GM04504 (cell line): Measurements from ENCODE around the gene GALNT13.
"Not testable (repeated sequence)": the region's sequence is repeated elsewhere in the genome, so short reads cannot be mapped to it uniquely, and the experiment has no call there.

ENCODE experiments used
- DNase-seq: peaks from one replicate; pipeline ENCODE4 v3.0.0-alpha.2; 2012; ENCODE audit warnings: low read depth

The GALNT13 gene

DNA sequence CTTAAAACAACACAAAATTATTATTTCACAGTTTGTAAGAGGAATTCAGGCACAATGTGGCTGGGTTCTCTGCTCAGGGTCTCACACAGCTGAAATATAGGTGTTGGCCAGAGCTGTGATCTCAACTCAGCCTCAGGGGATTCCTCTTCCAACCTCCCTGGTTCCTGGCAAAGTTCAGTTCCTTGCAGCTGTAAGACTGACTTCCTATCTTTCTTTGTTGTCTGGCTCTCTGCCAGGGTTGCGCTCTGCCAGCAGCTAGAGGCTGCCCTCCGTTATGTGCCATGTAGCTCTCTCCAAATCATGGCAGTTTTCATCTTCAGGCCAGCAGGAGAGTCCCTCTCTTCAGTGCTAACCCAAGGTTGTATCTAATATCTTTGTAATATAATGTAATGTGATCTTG is 554.3 kb downstream of the GALNT13 start:
- no peak for DNase-seq

DNA sequence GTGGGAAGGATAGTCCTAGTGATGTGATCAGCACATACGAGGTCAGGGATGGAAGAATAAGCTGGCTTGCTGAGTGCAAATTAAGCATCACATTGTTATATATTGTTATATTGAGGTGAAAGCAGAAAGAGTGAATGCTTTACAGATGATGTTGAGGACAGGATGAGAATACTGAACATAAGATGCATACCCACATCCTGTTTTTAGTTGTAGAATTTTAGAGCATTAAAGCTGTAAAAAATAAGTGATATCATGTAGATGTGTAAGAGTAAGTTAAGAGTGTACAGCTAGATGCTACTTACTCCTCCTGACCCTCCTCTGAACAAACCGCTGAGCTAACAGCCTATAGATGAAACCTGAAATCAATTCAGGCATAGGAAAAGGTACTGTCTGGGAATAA is 555.7 kb downstream of the GALNT13 start:
- DNase-seq = no peak

DNA sequence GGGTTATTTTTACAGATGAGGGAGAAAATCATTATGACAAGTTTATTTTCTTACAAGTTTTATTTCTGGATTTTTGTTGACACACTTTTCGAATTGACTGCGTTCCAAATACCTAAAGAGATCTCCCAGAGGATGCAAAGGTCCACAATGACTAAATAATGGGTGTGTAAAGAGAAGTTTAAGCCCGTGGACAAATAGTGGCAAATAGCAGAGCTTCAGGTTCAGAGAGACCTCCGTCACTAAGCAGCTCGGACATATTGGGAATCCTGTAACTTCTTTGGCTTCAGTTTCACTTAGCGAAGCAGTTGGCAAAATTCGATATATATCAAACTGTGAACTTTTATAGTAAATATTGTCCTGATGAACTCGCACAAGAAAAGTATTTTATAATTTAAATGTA is 556.3 kb downstream of the GALNT13 start:
- DNase-seq = no peak

DNA sequence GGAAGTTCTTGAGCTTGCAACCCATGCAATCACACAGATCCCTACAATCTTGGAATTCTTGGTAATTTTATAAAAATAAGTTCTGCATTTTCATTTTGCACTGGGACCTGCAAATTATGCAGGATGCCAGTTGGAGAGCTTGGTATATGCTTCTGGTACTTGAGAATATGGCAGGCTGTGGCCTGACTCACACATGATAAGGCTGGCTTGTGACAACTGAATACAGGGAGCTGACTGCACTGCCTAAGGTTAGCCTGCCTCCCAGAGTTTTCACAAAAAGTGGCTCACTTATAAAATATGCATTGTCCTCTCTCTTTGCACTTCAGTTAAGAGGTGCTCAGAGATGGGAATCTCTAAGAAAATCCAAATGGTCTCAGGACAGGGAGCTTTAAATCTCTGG is 561.3 kb downstream of the GALNT13 start:
- no peak for DNase-seq

DNA sequence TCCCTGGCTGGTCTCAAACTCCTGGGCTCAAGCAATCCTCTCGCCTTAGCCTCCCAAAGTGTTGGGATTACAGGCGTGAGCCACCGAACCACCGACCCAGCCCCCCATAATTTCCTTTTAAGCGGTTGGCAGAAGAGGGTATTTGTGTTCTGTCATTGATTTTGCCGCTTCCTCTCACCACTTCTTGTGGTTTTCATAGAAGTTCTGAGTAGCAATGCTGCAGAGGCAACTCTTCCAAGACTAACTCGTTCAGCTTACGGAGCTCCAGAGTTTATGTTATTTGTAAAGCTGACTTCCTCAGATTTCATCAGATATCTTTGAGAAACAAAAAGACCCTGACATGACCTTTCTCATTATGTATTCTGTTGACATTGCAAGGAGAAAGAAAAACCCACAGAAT is 565.4 kb downstream of the GALNT13 start:
- DNase-seq = no peak

DNA sequence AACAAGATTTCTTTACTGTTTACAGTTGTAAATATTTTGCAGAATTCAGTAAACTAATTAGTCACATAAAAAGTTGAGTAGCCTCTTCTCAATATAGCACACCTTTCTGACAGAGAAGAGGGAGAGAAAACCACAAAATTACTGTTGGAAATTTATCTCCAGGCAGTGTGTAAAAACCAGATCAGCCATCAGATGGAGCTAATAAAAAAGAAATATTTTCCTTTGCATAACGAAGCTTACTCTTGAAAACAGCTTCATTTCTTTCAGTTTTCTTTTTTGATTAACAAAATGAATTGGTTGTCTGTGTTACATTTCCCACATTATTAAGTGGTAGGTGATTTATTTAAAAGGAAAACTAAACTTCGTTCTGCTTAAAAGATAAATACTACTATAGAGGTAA is 567.4 kb downstream of the GALNT13 start:
- DNase-seq = no peak

DNA sequence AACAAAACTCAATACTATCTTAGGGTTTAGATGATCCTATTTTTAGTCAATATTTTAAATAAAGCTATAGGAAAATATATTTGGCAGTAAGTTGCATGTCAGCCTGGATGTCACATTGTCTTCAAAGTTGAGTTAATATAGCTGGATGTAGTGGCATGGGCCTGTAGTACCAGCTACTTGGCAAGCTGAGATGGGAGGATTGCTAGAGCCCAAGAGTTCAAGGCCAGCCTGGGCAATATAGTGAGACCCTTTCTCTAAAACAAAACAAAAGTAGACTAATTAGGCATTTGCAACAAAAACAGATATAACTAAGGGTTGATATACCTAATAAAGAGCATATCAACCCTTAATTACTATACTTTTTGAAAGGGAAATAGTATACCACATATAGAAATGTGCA is 572.2 kb downstream of the GALNT13 start:
- no peak for DNase-seq

DNA sequence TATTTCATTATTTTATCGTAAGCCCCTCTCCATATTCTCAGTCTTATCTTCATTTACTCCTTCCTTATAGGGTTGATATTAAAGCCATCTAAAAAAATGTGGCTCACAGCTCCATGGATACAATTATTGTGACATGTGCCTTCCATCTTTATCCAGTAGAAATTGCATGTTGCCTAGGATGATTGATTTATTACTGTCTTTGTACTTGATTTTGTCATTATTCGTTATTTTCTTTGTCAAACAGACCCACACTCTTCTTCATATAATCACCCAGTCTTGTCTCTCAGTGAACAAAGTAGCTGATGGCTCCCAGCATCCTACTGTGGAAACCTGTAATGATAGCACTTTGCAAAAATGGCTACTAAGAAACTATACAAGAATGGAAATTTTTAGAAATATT is 574.6 kb downstream of the GALNT13 start:
- DNase-seq = no peak

DNA sequence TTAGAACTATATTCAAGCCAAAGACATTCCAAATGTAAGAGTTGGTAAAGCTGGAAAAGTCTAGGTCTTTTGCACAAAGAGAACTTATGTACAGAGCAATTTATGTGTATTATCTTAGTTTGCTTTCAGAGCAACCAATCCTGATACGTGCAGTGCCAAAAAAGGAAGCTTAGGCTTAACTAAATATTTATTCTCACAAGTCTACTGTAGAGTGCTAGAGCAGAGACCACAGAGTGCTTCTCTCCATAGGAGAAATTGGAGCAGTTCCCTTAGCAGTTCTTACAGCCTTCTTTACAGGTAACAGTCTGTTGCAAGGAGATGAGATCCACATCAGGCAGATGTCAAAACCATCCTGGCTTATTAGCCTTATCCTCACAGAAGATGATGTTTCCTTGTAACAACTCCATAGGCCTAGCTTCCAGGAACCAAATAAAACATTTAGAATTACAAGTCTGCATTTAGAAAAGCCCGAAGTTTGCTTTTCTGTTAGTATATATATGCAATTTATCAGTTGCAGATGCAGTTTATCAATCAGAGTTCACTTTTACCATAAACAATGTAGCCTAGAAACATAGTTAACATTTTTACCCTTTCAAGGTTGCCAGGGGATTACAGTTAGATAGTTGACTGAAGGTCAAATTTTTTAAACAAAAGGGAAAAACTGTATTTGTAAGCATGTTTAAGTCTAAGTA is 576.2 kb downstream of the GALNT13 start:
- no peak for DNase-seq

DNA sequence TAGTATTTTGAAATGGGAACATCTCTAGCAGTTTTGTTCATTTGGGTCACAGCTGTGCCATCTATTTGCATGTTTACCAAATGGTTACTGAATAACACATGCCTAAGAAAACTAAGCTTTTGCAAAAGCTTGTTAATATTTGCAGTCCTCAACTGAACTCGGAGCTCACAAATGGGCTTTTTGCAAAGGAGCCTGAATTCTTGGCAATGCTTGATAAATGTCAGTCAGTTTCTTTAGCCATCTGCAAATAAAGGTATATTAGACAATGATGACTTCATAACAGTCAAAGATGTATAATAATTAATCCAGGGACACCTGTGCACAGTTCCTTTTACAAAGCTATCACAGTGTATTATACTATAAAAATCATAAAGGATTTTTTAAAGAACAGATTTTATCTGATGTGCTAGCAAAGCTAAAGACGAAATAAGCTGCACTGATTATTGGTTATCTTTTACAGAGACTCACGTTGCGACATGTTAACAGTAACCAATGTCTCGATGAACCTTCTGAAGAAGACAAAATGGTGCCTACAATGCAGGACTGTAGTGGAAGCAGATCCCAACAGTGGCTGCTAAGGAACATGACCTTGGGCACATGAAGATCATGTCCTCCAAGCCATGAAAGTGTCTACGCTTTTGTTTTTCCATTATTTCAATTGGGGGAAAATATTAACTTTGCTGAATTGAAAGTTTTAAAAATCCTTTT is 578.4 kb downstream of the GALNT13 start:
- DNase-seq = no peak

DNA sequence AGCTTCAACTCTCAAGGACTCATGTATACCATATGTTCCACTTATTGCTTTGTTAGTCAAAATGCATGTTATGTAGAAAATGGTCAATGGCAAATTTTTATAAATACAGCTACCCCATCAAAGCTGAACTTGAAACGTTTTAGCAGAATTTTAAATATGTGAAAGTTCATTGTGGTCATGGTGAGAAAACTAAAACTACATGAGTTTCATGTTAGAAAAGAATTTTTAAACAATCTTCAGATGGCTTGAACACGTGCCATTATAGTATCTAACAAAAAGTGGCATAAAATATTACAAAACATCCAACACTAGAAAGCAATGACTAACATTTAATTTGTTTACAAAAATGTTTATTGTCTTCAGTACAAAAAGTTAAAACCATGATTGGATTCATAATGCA is 580.7 kb downstream of the GALNT13 start:
- no peak for DNase-seq

DNA sequence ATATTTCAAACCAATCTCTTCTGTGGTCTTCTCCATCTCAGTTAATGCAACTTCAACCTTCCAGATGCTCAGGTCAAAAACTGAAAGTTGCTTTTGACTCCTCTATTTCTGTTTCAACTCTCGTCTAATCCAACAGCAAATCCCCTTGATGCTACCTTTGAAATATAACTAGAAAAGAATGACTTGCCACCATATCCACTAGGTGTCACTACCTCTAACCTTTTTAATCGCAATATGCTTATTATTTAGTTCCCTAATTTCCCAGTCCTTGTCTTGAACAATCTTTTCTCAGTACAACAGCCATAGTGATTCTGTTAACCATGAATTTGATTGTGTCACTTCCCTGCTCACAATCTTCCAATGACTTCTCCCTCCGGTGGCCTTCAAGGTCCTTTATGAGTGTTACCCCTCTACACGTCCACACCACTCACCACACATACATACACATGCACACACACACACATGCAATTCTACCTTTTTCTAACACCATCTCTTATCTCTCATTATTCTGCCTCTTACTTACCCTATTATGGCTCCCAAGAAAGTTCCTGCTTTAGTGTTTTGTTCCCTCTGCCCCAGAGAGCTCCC is 581.3 kb downstream of the GALNT13 start:
- DNase-seq = no peak

DNA sequence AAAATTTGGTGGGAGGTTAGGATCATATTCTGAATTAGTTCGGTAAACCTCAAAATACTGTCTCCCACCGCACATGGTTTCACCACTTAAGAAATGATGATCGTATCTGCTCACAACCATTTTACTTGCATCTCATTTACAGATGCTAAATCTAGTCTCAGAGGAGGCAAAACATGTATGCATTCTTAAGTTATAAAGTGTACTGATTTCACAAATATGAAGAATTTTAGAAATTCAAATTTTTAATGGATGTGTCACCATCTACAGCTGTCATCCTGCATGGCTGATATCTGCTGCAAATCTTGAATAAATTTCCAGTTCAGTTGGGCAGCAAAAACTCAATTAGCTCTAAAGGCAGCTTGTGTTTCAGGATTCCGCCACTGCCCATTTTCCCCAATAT is 583.4 kb downstream of the GALNT13 start:
- DNase-seq = no peak

DNA sequence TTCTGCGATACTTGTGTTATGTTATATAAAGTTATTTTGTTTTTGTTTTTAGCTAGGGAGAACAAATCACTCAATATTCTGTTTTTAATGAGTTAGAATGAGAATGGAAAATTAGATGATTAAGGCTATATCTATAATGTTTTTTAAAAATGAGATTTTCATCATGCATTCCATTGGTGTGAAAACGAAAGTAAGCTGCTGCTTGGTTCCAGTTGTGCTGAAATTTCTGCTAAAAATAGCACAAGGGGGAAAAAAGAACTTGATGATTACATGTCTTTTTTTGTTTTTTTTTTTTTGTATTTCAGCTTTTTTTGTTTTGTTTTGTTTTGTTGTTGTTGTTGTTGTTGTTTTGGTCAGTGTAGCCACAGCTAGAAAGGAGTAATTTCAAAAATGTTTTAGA is 584.1 kb downstream of the GALNT13 start:
- no peak for DNase-seq

DNA sequence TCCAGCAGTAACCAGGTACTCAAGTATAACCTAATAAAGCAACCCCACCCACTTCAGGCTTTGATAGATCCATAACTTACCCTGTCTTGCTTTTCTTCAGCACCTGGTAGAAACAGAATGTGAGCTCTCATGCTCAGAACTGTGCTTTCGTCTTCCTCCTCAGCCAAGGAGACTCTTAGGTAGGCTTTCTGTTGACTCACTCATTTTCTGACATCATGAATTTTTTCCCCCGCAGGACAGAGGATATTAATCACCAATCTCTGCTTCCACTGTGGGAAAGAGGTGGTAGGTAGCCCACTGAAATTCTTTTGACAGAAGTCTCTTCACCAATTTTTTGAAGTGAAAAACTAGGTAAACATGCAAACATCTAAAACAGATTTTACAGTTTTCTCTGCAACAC is 585.6 kb downstream of the GALNT13 start:
- no peak for DNase-seq

DNA sequence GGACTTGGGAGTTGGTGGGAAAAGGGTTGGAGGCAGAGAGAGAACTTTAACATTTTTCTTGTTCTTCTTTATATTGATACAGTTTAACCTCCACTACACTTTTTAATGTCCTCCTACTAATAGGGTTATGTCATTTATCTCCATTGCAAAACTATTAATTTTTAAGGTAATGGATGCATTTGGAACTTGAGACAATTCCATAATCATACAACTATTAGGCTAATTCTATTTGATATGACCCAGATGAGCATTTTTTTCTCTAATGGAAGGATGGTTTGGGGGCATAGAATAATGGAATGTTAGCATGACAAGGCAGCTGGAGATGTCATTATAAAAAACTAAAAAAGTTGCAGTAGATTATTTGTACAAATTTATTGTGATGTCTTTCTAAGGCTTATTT is 587.6 kb downstream of the GALNT13 start:
- DNase-seq = no peak

DNA sequence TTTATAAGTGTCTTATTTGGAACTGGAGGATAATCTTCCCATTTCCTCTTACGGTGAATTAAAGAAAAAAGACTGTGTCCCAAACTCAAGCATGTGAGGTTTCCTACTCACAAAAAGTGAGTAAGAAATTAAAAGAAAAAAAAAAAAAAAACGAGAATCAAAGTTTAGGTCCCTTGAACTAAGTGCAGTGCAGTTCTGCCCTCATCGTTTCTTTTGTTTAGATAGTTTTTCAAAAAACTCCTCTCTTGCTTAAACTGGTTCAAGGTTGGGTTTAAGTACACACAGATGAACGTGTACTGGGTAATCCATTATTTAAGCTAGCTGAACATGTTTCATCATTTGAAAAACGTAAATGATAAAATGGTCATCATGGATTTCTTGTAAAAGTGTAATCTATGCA is 590.9 kb downstream of the GALNT13 start:
- DNase-seq = no peak

DNA sequence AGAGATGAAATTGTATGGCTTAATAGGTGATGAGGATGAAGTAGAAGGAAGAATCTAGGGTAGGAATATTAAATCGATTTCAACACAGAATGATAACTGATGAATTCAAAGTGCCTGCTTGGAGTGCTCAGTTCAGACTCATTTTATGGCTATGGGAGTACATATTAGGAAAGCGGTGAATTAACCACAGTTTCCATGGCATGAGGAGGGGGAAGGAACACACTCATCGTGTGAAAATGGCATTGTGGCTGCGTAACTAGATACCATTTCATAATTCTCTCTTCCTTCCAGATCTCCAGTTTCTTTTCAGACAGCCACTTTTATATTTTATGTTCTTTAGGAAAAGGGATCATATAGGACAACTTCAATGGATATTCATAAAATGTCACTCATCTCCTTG is 594.5 kb downstream of the GALNT13 start:
- DNase-seq = no peak

DNA sequence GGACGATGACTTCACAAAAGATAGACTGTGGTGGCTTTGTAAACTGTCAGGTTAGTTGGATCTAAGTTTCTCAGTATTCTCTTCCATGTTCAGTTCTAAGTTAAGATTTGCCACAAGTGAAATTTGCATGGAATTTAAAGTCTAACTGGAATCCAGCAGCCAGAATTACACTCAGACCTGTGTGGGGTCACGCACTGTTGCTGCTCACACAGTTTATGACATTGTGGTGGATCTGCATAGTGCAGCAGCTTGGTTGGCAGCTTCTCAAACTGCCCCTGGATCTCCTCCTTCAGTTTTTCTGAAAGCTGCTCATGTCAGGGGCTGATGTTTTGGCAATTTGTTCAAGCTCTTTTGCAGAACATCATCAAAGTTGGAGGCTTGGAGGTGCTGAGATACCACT is 598.7 kb downstream of the GALNT13 start:
- DNase-seq = no peak

DNA sequence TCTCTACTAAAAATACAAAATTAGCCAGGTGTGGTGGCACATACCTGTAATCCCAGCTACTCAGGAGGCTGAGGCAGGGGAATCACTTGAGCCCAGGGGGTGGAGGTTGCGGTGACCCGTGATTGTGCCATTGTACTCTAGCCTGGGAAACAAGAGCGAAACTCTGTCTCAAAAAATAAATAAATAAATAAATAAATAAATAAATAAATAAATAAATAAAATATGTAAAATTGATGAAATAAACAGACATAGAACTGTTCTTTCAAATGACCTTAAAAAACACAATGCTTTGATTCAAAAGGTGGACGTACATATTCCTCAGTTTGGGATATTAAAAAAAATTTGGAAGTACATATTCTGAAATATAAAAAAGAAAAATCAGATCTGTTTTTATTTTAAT is 599.8 kb downstream of the GALNT13 start:
- DNase-seq = not testable (repeated sequence)

DNA sequence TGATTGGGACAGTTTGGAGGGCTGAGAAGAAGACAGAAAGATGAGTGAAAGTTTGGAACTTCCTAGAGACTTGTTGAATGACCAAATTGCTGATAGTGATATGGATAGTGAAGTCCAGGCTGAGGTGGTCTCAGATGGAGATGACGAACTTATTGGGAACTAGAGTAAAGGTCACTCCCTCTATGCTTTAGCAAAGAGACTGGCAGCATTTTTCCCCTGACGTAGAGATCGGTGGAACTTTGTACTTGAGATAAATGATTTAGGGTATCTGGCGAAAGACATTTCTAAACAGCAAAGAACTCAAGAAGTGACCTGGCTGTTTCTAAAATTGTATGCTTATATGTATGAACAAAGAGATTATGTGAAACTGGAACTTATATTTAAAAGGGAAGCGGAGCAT is 605.6 kb downstream of the GALNT13 start:
- DNase-seq = no peak

DNA sequence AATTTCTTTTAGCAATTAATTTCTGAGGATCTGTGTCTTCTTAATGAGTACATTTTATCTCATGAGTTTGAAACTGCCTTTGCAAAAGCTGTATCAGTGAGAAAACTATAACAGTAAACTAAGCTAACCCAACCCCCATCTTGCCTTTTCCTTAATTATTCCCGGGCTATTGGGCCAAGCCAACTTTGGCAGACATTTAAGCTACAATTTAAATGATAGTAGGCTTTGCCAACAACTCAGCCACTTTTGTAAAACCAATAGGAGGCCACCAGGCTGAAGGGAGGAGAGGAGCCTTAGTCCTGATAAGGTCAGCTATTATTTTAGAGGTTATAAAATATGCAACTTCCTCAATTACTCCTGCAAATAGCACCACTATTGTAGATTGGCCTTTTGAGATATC is 608.8 kb downstream of the GALNT13 start:
- no peak for DNase-seq

DNA sequence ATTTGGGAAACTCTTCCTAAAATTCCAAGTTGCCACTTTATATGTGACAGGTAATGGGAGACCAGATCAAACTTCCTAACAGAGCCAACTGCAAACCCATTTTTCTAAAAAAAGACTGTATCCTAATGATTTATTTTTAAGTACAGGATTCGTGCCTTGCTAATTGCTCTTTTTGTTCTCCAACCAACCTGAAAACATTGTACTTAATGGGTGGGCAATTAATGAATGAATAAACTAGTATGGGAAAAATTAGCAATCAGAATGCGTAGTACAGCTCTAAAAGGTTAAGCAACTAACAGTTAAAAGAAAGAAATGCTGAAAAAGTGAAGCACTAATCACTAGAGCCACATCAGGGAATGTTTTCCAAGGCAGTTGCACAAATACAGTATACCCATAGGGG is 609.6 kb downstream of the GALNT13 start:
- no peak for DNase-seq
